GM18511 (cell line): ENCODE data around the gene ZNF576.
A peak's percentile ranks its signal among the peaks of the same experiment; 100 is the strongest.
"Not testable (repeated sequence)": the region's sequence is repeated elsewhere in the genome, so short reads cannot be mapped to it uniquely, and the experiment has no call there.

Experiments used
- ATAC-seq: cut with Tn5 transposase; IDR thresholded peaks from one replicate; pipeline ENCODE4 v1.9.1; 2021; ENCODE audit warnings: mild to moderate bottlenecking, moderate library complexity; ENCODE audit not compliant: unreplicated experiment

Gene ZNF576

GRCh38 chr19:43598445-43599240, 2.2 kb downstream of the ZNF576 start:
- ATAC-seq, result no peak

GRCh38 chr19:43599635-43600295, 3.4 kb downstream of the ZNF576 start:
- no peak for ATAC-seq

- not testable (repeated sequence) for ATAC-seq
These were observed 3.9 kb downstream of the ZNF576 start for GRCh38 chr19:43600326-43600725.

DNA sequence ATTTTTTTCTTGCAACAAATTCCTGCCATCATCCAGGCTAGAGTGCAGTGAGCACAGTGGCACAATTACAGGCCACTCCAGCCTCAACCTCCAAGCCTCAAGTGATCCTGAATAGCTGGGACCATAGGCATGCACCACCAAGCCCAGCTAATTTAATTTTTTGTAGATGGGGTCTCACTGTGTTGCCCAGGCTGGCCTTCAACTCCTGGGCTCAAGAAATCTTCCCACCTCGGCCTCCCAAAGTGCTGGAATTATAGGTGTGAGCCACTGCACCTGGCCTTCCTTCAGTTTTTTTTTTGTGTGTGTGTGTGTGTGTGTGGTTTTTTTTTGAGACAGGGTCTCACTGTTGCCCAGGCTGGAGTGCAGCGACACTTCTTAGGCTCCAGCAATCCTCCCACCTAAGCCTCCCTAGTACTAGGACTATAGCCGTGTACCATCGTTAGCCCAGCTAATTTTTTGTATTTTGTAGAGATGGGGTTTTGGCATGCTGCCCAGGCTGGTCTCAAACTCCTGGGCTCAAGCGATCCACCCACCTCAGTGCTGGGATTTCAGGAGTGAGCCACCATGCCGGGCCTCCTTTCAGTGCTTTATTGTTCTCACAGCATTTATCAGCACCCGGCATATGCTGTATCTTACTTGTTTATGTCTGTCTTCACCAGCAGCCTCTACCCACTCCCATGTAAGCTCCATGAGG, 9.6 kb downstream of the ZNF576 start:
- no peak for ATAC-seq

GRCh38 chr19:43606569-43607229, 10.3 kb downstream of the ZNF576 start:
- no peak for ATAC-seq

- no peak for ATAC-seq
These were observed 11.1 kb downstream of the ZNF576 start for GRCh38 chr19:43607238-43608205.

GRCh38 chr19:43609872-43610271, 13.5 kb downstream of the ZNF576 start:
- no peak for ATAC-seq

- ATAC-seq, result no peak
These were observed 14.1 kb downstream of the ZNF576 start for GRCh38 chr19:43610493-43610892.

GRCh38 chr19:43611788-43612187, 15.4 kb downstream of the ZNF576 start, which contains the start of gene SRRM5:
SRRM5 (plus strand) TSS chr19:43612088; CDS start chr19:43612122, 34 bp downstream.
- ATAC-seq, result no peak

DNA sequence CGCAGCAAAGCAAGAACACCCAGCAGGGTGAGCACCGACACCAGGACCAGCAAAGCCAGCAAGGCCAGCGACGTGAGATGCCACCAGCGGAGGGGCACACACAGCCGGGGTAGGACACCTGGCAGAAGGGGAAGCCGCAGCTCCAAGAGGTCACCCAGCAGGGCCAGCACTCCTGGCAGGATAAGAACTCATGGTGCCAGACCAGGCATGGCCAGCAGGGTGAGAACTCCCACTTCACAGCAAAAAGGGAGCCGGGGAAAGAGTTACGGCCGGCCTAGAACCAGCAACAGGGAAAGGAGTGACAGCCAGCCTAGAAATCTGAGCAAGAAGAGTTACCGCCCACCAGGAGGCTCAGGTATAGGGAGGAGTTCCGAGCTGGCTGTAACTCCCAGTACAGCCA, 16.0 kb downstream of the ZNF576 start:
- no peak for ATAC-seq

- ATAC-seq, result no peak
These were observed 19.9 kb downstream of the ZNF576 start for GRCh38 chr19:43616306-43616705.

- no peak for ATAC-seq
These were observed 20.6 kb downstream of the ZNF576 start for GRCh38 chr19:43616954-43617353.

GRCh38 chr19:43618921-43619261, 22.5 kb downstream of the ZNF576 start:
- peak; percentile 44 for ATAC-seq

DNA sequence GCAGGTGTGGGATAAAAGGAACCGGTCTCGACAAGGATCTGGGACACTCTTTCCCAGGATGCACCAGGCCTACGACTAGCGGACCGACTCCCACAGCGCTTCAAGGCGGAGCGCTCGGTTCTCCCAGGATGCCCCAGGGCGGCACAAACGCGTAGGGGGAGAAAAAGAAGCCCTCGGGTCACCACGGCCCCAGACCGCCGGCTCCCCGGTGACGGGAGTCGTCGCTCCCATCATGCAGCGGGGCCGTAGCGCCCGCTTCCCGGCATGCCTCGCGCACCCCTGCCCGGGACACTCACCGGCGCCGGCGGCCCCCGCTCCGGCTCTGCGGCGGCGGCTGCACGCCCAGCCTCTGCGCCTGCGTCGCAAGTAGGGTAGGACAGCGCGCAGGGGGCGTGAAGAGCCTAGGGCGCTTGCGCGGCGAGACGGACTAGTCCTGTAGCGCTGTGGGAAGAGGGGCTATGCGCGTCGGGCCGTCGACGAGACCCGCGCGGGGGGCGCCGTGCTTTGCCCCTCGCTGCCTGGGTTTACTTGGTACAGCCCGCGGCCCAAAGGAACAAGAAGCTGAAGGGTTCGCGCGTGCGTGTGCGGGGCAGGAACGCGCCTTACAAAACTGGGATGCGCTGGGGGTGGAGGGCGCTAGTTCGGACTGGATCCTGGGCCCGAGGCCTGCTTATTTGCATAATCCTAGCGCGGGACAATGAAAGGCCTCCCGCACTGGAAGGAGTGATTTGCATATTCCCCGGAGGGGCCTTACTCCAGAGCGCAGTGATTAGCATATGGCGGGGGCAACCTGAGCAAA, 23.1 kb downstream of the ZNF576 start, which contains the start of gene ZNF428:
Gene ZNF428, minus strand, starts transcription at position 368 of the 799 bp plus-strand sequence. CDS start 5,325 bp downstream, outside the sequence.
- ATAC-seq, result peak; percentile 80

GRCh38 chr19:43620061-43621001, 23.9 kb downstream of the ZNF576 start:
- no peak for ATAC-seq

GRCh38 chr19:43622070-43622469, 25.7 kb downstream of the ZNF576 start:
- no peak for ATAC-seq

GRCh38 chr19:43622956-43623355, 26.6 kb downstream of the ZNF576 start:
- ATAC-seq, result no peak
